ENCODE measurements around the gene ROBO4.

Gene ROBO4

DNA sequence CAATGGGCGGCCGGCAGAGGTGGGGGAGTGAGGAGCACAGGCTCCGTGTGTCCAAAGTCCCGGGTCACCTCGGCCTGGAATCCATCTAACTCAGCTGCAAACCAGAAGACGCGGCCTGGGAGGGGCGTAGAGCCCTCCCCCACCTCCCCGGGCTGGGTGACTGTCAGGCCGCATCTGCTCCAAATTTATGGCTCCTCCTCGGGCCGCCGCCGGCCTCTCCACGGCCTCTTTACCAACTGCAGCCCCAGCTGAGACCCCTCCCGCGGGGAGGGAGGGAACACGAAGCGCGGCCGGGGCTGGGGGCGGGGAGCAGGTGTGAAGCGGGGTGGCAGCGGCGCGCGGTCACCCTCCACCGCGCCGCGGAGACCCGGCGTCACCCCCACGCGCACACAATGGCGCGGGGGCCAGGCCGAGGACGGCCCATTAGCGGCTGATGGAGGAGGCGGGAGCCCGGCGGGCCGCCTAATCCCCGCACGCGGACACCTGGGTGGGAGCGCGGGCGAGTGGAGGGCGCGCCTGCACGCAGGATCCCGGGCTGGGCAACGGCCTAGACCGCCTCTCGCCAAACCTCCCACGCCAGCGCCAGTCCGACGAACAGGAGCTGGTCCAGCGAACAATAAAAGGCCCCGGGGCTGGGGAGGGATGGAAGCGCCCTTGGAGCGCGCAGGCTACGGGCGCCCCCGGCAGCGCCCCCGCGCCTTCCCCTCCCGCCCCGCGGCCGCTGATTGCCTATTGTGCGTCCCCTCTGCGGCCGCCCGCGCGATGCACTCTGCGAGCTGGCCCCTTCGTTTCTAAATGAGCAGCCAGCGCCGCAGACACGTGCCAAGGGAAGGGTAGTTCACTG, 58.3 kb downstream of the ROBO4 start:
- no peak for DNase-seq

DNA sequence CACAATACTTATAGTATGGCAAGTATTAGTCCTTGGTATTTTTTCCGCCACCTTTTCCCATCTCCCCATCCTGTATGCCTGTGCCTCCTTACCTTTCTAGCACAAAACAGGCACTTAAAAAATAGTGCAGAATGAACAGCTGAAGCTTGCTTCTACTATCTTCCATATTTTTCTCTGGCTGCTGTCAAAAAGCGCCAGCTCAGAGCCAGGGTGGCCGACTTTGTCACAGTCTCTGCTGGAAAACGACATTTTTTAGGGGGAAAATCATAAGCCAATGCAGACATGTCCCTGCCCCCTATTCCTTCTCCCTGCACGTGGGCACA, 58.9 kb downstream of the ROBO4 start:
- DNase-seq: no peak

DNA sequence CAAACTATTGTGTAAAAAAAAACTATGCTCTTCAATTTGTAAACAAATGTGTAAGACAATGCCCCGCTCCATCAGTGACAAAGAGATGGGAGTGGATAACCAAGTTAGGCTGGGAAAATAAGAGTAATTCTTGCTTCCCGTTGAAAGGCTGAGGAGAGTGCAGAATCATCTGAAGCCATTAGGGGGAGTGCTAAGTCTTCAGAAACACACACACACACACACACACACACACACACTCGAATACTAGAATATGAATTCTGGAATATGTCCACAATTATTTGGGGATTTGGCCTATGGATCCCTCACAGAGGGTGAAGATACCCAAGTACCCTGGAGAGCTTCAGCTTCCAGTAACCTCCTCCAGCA, 60.2 kb downstream of the ROBO4 start:
- peak; percentile 69 to 75 for DNase-seq

DNA sequence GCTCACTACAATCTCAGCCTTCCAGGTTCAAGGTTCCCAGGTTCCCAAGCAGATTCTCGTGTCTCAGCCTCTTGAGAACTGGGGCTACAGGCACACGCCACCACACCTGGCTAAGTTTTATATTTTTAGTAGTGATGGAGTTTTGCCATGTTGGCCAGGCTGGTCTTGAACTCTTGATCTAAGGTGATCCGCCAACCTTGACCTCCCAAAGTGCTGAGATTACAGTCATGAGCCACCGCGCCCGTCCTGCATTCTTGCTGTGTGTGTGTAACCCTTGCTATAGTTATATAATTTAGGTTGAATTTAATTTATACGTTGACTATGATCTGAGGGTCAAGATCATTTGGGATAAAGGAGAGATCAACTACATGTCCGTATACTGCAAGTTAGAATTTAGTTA, 61.7 kb downstream of the ROBO4 start:
- DNase-seq: no peak

DNA sequence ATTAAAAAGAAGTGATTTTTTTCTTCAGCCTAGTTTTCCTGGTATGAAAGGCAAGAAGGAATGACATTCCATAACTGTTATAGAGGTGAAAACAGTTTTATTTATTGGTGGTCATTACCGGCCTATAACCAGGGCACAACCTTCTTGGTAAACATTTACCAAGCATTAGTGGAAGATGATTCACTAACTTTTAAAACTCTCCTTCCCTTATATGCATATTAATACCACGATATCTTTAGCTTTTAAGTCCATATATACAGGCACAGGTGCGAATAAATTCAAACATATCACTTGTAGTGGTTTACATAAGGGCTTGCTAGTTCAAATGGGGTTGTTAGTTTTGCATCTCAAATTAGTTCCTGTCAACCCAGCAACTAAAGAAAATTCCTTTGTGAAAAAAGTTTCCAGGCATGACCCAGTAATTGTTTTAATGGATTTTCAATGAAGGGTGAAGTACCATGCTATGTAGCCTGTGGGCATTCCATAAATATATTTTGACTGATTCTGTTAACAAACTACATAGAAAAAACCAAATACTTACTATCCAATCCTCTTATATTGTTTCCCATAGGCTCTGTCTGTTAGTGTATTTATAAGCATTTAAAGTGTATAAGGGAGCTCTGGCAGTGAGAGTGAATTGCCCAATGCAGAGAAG, 63.0 kb downstream of the ROBO4 start:
- DNase-seq: no peak

Measured in Kasumi-1 (cell line).